Gastrocnemius medialis (tissue), 4 donors: Measurements from ENCODE around the gene TOMM40L.

Experiments used
- CTCF ChIP-seq, 5 experiments: fragments of 450-650 bp in 3 of 5; fragments of 200-600 bp in 2 of 5; sonication (generic) in 2 of 5; IDR thresholded peaks in 4 of 5; conservative IDR thresholded peaks in 1 of 5; 1 replicate in 4 of 5; 2 replicates in 1 of 5; pipeline ENCODE4 v1.5.1; 2016 to 2019; ENCODE audit warnings: antibody characterized with exemption in 5 of 5, mild to moderate bottlenecking in 3 of 5, moderate library complexity in 3 of 5
- POLR2A ChIP-seq, 2 donors: fragments of 450-650 bp; IDR thresholded peaks; one replicate each; pipeline ENCODE4 v1.6.1; 2017; ENCODE audit warnings: antibody characterized with exemption in 2 of 2, mild to moderate bottlenecking in 2 of 2, moderate library complexity in 2 of 2

DNA sequence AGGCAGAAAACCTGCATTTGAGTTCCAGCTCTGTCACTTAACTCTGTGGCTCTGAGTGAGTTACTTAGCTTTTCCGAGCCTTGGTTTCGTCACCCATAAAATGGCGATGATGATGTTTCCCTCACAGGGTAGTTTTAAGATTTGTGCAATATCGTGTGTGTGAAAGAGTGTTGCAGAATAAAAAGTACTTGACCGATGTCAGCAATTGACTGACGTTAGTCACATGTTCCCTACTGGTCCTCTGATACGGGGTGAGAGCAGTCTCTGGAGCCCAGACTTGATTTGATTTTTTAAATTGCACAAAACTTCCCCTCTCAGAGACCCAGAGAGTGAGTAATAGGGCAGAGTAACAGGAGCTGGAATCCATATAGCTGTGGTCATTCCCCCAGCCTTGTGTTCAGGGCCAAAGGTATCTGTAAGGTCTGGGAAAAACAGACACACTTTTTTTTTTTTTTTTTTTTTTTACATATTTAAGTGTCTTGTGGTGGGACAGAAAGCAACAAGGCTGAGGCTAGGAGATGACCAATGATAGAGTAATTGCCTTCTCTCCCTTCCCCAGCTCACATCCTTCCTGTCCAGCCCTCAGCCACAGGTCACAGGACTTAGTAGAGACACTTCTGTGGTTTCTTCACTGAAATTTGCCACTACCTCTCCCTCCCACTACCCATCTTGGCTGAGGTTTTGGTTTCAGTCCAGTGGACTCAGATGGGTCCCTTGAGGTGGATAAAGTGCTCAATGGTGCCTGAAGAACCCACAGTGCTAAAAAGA lies 8.7 kb upstream of the TOMM40L start:
- TF ChIP-seq CTCF (IDR thresholded peaks at IDR 0.05 in 4 of 5, conservative IDR thresholded peaks at IDR 0.05 in 1 of 5) (no peak), POLR2A (IDR thresholded peaks at IDR 0.05) (peak; percentile 19 to 44)
